Limb (tissue), 2 donors: ENCODE data around the gene NOL6.
"Not testable (repeated sequence)": the region's sequence is repeated elsewhere in the genome, so short reads cannot be mapped to it uniquely, and the experiment has no call there.

Source experiments
- DNase-seq, 2 donors: peaks; one replicate each; pipeline ENCODE4 v3.0.0-alpha.2; 2016; ENCODE audit errors: extremely low spot score in 2 of 2

NOL6 gene

GRCh38 chr9:33436445-33436844, 37.3 kb downstream of the NOL6 start:
- DNase-seq, result no peak

- DNase-seq, result no peak
Observed at GRCh38 chr9:33435821-33436277, 37.9 kb downstream of the NOL6 start.

GRCh38 chr9:33434317-33435105, 39.2 kb downstream of the NOL6 start:
- no peak for DNase-seq

- no peak for DNase-seq
Observed at GRCh38 chr9:33433871-33434270, 39.9 kb downstream of the NOL6 start.

GRCh38 chr9:33431420-33431819, 42.3 kb downstream of the NOL6 start:
- DNase-seq, result no peak

- DNase-seq, result no peak
Observed at GRCh38 chr9:33430942-33431341, 42.8 kb downstream of the NOL6 start.

- DNase-seq, result no peak
Observed at GRCh38 chr9:33429256-33429985, 44.3 kb downstream of the NOL6 start.

- no peak for DNase-seq
Observed at GRCh38 chr9:33426843-33427293, 46.9 kb downstream of the NOL6 start.

GRCh38 chr9:33425128-33425533, 48.6 kb downstream of the NOL6 start:
- no peak for DNase-seq

GRCh38 chr9:33424492-33424891, 49.2 kb downstream of the NOL6 start:
- DNase-seq, result not testable (repeated sequence)

- not testable (repeated sequence) for DNase-seq
Observed at GRCh38 chr9:33424043-33424442, 49.7 kb downstream of the NOL6 start.

- no peak for DNase-seq
Observed at GRCh38 chr9:33419708-33420303, 53.9 kb downstream of the NOL6 start.

GRCh38 chr9:33418090-33418489, 55.6 kb downstream of the NOL6 start:
- DNase-seq, result no peak

GRCh38 chr9:33416996-33417395, 56.7 kb downstream of the NOL6 start:
- DNase-seq, result no peak

GRCh38 chr9:33415501-33416038, 58.2 kb downstream of the NOL6 start:
- DNase-seq, result peak in 1 of 2 donors; percentile 64

GRCh38 chr9:33414889-33415500, 58.7 kb downstream of the NOL6 start:
- no peak for DNase-seq

GRCh38 chr9:33414268-33414667, 59.5 kb downstream of the NOL6 start:
- DNase-seq, result no peak
